ENCODE data around the gene SEC24B. TPM values are rescaled to one million over a fixed set of nuclear protein-coding genes. Genes with fewer than 3 reads are reported as not detected.
A peak's percentile ranks its signal among the peaks of the same experiment; 100 is the strongest.

Gene SEC24B
- total and polyA plus RNA-seq, 10 of the 15 experiments (the other 5 are each of a cell fraction or from before 2014, with no cell fraction given): 6.4 to 43.2 (median 16.0) TPM

GRCh38 chr4:109406337-109406931 is 27.2 kb upstream of the SEC24B start:
- peak; percentile 95 for FAIRE-seq
- H3K4me2 ChIP-seq (ENCODE audit: control insufficient read depth, insufficient read depth): no peak overlapping the region
- H3K27me3 ChIP-seq (replicated peaks in 1 of 2; ENCODE audit: control insufficient read depth in 2 of 2, insufficient read depth in 2 of 2, low read length in 1 of 2): peaks cover 0 to 3% of the 10 kb centered on the region in 2 experiments; a peak in 1 of 4 replicates
- BruUV-seq (replicated peaks): no TSS peak
- peak; percentile 94 for ATAC-seq
- no peak overlapping the region for H3K9ac ChIP-seq (ENCODE audit: control insufficient read depth, insufficient read depth, low read length)
- ChIA-PET CTCF (interaction anchor here (0.6 to 1.7 kb wide), 17 partner anchors 12 to 1387 kb away, joined by 3 to 5 read pairs (median 3); no protein-coding TSS in a partner anchor), RAD21 (ENCODE audit: unreplicated experiment) (interaction anchor here (1.6 kb wide), 1 partner anchor 36 kb away, joined by 4 read pairs; no protein-coding TSS in a partner anchor), POLR2A (no interaction called here), SMC1A (ENCODE audit: uncharacterized antibody, unreplicated experiment) (interaction anchor here (0.7 to 1.1 kb wide), 4 partner anchors 97 to 271 kb away, joined by 3 to 5 read pairs (median 3); no protein-coding TSS in a partner anchor)
- in situ Hi-C loops (cut with MboI) (loop anchor here (10.0 kb wide), 2 partner anchors 562 to 722 kb away; no protein-coding TSS in a partner anchor), intact Hi-C loops (cut with micrococcal nuclease; ENCODE audit: unreplicated experiment) (loop anchor here (1.0 to 10.0 kb wide), 5 partner anchors 109 to 723 kb away; no protein-coding TSS in a partner anchor)
- H3K4me1 ChIP-seq (ENCODE audit: control insufficient read depth, insufficient read depth, low read length): no peaks in the 10 kb centered on the region
- no peak for DNase-seq (ENCODE audit: low read depth, low spot score)
- no peak overlapping the region for H2AFZ ChIP-seq (ENCODE audit: control insufficient read depth, low read depth, low read length)
- no peaks in the 10 kb centered on the region for H3K36me3 ChIP-seq (ENCODE audit: control insufficient read depth in 2 of 2, insufficient read depth in 2 of 2, low read length in 1 of 2)
- no peaks in the 10 kb centered on the region for H4K20me1 ChIP-seq (ENCODE audit: control insufficient read depth, insufficient read depth)
- no peaks in the 10 kb centered on the region for H3K79me2 ChIP-seq (ENCODE audit: control insufficient read depth, insufficient read depth, low read length)
- TF ChIP-seq SMC3 (IDR thresholded peaks at IDR 0.05; ENCODE audit: borderline replicate concordance, low read length) (peak; percentile 65), SMAD1 (IDR thresholded peaks at IDR 0.05; ENCODE audit: low read depth, partially characterized antibody) (no peak), IRF4 (IDR thresholded peaks at IDR 0.05; ENCODE audit: low read depth, low read length) (0 out of 2 replicates have a peak, but pooled peaks have one; percentile 15), SMARCA5 (IDR thresholded peaks at IDR 0.05) (no peak), CTCF (IDR thresholded peaks at IDR 0.05 in 2 of 3, conservative IDR thresholded peaks at IDR 0.05 in 1 of 3; ENCODE audit: control insufficient read depth in 2 of 3, extremely low read depth in 1 of 3, insufficient read depth in 1 of 3, low read depth in 3 of 3, low read length in 3 of 3) (peak; percentile 59 to 76 (median 72); a peak in 5 of 6 replicates), POU2F2 (IDR thresholded peaks at IDR 0.05; ENCODE audit: borderline replicate concordance, low read depth, low read length) (no peak), RELA (IDR thresholded peaks at IDR 0.05; ENCODE audit: borderline replicate concordance, partially characterized antibody) (no peak), CREB1 (IDR thresholded peaks at IDR 0.05; ENCODE audit: low read depth) (no peak), RAD21 (IDR thresholded peaks at IDR 0.05; ENCODE audit: insufficient read depth, low read depth, low read length) (peak; percentile 82), CEBPB (IDR thresholded peaks at IDR 0.05; ENCODE audit: borderline replicate concordance in 1 of 2, low read depth in 2 of 2, low read length in 2 of 2) (no peak)
- WGBS (ENCODE audit: insufficient coverage, insufficient replicate concordance, low lambda C conversion rate, missing lambda C conversion rate): 0% methylated on average over 2 of the region's 2 CpGs
- H3K9me3 ChIP-seq (replicated peaks; ENCODE audit: control insufficient read depth, insufficient read depth, low read length): no peaks in the 10 kb centered on the region
- H3K27ac ChIP-seq (ENCODE audit: control insufficient read depth, insufficient read depth): no peak overlapping the region
- H3K4me3 ChIP-seq: no peak overlapping the region
